Activated naive CD8-positive, alpha-beta T cell (primary cell): ENCODE measurements around the gene MND1.
A peak's percentile ranks its signal among the peaks of the same experiment; 100 is the strongest.

Experiments used
- H3K27ac Mint-ChIP-seq: one replicate; pipeline ENCODE4 v1.8.0; 2021; ENCODE audit warnings: mixed read lengths
- H3K27me3 Mint-ChIP-seq: one replicate; pipeline ENCODE4 v1.8.0; 2021; ENCODE audit warnings: mixed read lengths
- H3K36me3 Mint-ChIP-seq: one replicate; pipeline ENCODE4 v1.8.0; 2021; ENCODE audit warnings: mixed read lengths
- H3K4me1 Mint-ChIP-seq: one replicate; pipeline ENCODE4 v1.8.0; 2021; ENCODE audit warnings: low read depth, mixed read lengths
- H3K4me3 Mint-ChIP-seq: one replicate; pipeline ENCODE4 v1.8.0; 2021; ENCODE audit warnings: mild to moderate bottlenecking, mixed read lengths
- H3K9me3 Mint-ChIP-seq: one replicate; pipeline ENCODE4 v1.8.0; 2021; ENCODE audit warnings: low read depth, mixed read lengths

MND1 gene

GRCh38 chr4:153369021-153369420 is 24.5 kb downstream of the MND1 start:
- Mint-ChIP-seq H3K27ac (no peak overlapping the region), H3K27me3 (no peaks in the 10 kb centered on the region), H3K9me3 (peaks cover 6% of the 10 kb centered on the region), H3K36me3 (peaks cover 18% of the 10 kb centered on the region), H3K4me3 (no peak overlapping the region), H3K4me1 (peaks cover 3% of the 10 kb centered on the region)

- Mint-ChIP-seq H3K4me3 (no peak overlapping the region), H3K9me3 (peaks cover 6% of the 10 kb centered on the region), H3K4me1 (peaks cover 1% of the 10 kb centered on the region), H3K36me3 (peaks cover 22% of the 10 kb centered on the region), H3K27me3 (no peaks in the 10 kb centered on the region), H3K27ac (no peak overlapping the region)
These were observed 27.3 kb downstream of the MND1 start for GRCh38 chr4:153371701-153372234.

GRCh38 chr4:153372967-153373562 is 28.6 kb downstream of the MND1 start:
- Mint-ChIP-seq H3K4me3 (no peak overlapping the region), H3K36me3 (peaks cover 22% of the 10 kb centered on the region), H3K4me1 (no peaks in the 10 kb centered on the region), H3K27ac (no peak overlapping the region), H3K27me3 (no peaks in the 10 kb centered on the region), H3K9me3 (peaks cover 6% of the 10 kb centered on the region)

GRCh38 chr4:153374442-153374841 is 30.0 kb downstream of the MND1 start:
- no peak overlapping the region for H3K27ac Mint-ChIP-seq
- H3K36me3 Mint-ChIP-seq: peaks cover 22% of the 10 kb centered on the region

GRCh38 chr4:153375303-153375702 is 30.8 kb downstream of the MND1 start:
- no peak overlapping the region for H3K27ac Mint-ChIP-seq
- peaks cover 6% of the 10 kb centered on the region for H3K9me3 Mint-ChIP-seq
- H3K36me3 Mint-ChIP-seq: peaks cover 22% of the 10 kb centered on the region
- H3K4me1 Mint-ChIP-seq: peaks cover 2% of the 10 kb centered on the region
- no peak overlapping the region for H3K4me3 Mint-ChIP-seq
- H3K27me3 Mint-ChIP-seq: no peaks in the 10 kb centered on the region

More at GRCh38 chr4:153374442-153374841, 30.0 kb downstream of the MND1 start:
- Mint-ChIP-seq H3K27me3 (no peaks in the 10 kb centered on the region), H3K4me3 (no peak overlapping the region), H3K9me3 (peaks cover 6% of the 10 kb centered on the region), H3K4me1 (peaks cover 2% of the 10 kb centered on the region)

GRCh38 chr4:153383131-153383530 is 38.6 kb downstream of the MND1 start:
- H3K27me3 Mint-ChIP-seq: no peaks in the 10 kb centered on the region
- H3K4me1 Mint-ChIP-seq: peaks cover 2% of the 10 kb centered on the region
- H3K27ac Mint-ChIP-seq: no peak overlapping the region

GRCh38 chr4:153384160-153384559 is 39.7 kb downstream of the MND1 start:
- H3K9me3 Mint-ChIP-seq: no peaks in the 10 kb centered on the region
- H3K27ac Mint-ChIP-seq: no peak overlapping the region
- no peak overlapping the region for H3K4me3 Mint-ChIP-seq
- peaks cover 6% of the 10 kb centered on the region for H3K36me3 Mint-ChIP-seq
- no peaks in the 10 kb centered on the region for H3K27me3 Mint-ChIP-seq
- H3K4me1 Mint-ChIP-seq: no peaks in the 10 kb centered on the region

More at GRCh38 chr4:153383131-153383530, 38.6 kb downstream of the MND1 start:
- Mint-ChIP-seq H3K36me3 (peaks cover 6% of the 10 kb centered on the region), H3K4me3 (no peak overlapping the region), H3K9me3 (no peaks in the 10 kb centered on the region)

GRCh38 chr4:153385784-153386183 is 41.3 kb downstream of the MND1 start:
- Mint-ChIP-seq H3K27ac (no peak overlapping the region), H3K36me3 (peaks cover 6% of the 10 kb centered on the region), H3K4me1 (no peaks in the 10 kb centered on the region), H3K27me3 (no peaks in the 10 kb centered on the region), H3K9me3 (no peaks in the 10 kb centered on the region), H3K4me3 (no peak overlapping the region)

- H3K9me3 Mint-ChIP-seq: no peaks in the 10 kb centered on the region
- H3K27me3 Mint-ChIP-seq: no peaks in the 10 kb centered on the region
- H3K27ac Mint-ChIP-seq: no peak overlapping the region
- H3K4me3 Mint-ChIP-seq: no peak overlapping the region
- no peaks in the 10 kb centered on the region for H3K4me1 Mint-ChIP-seq
- peaks cover 8% of the 10 kb centered on the region for H3K36me3 Mint-ChIP-seq
These were observed 43.5 kb downstream of the MND1 start for GRCh38 chr4:153387981-153388380.

GRCh38 chr4:153393397-153393796 is 48.9 kb downstream of the MND1 start:
- Mint-ChIP-seq H3K27me3 (no peaks in the 10 kb centered on the region), H3K4me1 (peaks cover 7% of the 10 kb centered on the region), H3K36me3 (peaks cover 2% of the 10 kb centered on the region), H3K9me3 (no peaks in the 10 kb centered on the region), H3K4me3 (no peak overlapping the region), H3K27ac (no peak overlapping the region)

GRCh38 chr4:153394945-153395344 is 50.5 kb downstream of the MND1 start:
- peaks cover 19% of the 10 kb centered on the region for H3K4me1 Mint-ChIP-seq

GRCh38 chr4:153398713-153399112 is 54.2 kb downstream of the MND1 start:
- no peaks in the 10 kb centered on the region for H3K36me3 Mint-ChIP-seq
- H3K9me3 Mint-ChIP-seq: no peaks in the 10 kb centered on the region
- no peak overlapping the region for H3K4me3 Mint-ChIP-seq
- H3K27me3 Mint-ChIP-seq: no peaks in the 10 kb centered on the region
- H3K4me1 Mint-ChIP-seq: peaks cover 20% of the 10 kb centered on the region
- H3K27ac Mint-ChIP-seq: no peak overlapping the region

More at GRCh38 chr4:153394945-153395344, 50.5 kb downstream of the MND1 start:
- Mint-ChIP-seq H3K4me3 (no peak overlapping the region), H3K27ac (no peak overlapping the region), H3K9me3 (no peaks in the 10 kb centered on the region), H3K36me3 (peaks cover 2% of the 10 kb centered on the region), H3K27me3 (no peaks in the 10 kb centered on the region)

- H3K36me3 Mint-ChIP-seq: no peaks in the 10 kb centered on the region
- peak overlapping the region; percentile 68 for H3K27ac Mint-ChIP-seq
- no peaks in the 10 kb centered on the region for H3K27me3 Mint-ChIP-seq
- no peaks in the 10 kb centered on the region for H3K9me3 Mint-ChIP-seq
- H3K4me1 Mint-ChIP-seq: peaks cover 20% of the 10 kb centered on the region
- no peak overlapping the region for H3K4me3 Mint-ChIP-seq
These were observed 54.9 kb downstream of the MND1 start for GRCh38 chr4:153399358-153399757.

GRCh38 chr4:153401501-153401900 is 57.0 kb downstream of the MND1 start:
- Mint-ChIP-seq H3K4me3 (no peak overlapping the region), H3K27ac (no peak overlapping the region), H3K9me3 (peaks cover under 1% of the 10 kb centered on the region), H3K4me1 (peaks cover 20% of the 10 kb centered on the region), H3K36me3 (peaks cover under 1% of the 10 kb centered on the region), H3K27me3 (no peaks in the 10 kb centered on the region)

- Mint-ChIP-seq H3K27ac (no peak overlapping the region), H3K4me3 (no peak overlapping the region), H3K9me3 (peaks cover 3% of the 10 kb centered on the region), H3K27me3 (no peaks in the 10 kb centered on the region), H3K36me3 (peaks cover 4% of the 10 kb centered on the region), H3K4me1 (peaks cover 20% of the 10 kb centered on the region)
These were observed 57.9 kb downstream of the MND1 start for GRCh38 chr4:153402366-153402765.

- Mint-ChIP-seq H3K36me3 (peaks cover 4% of the 10 kb centered on the region), H3K27me3 (no peaks in the 10 kb centered on the region), H3K4me1 (peaks cover 10% of the 10 kb centered on the region), H3K27ac (no peak overlapping the region), H3K4me3 (no peak overlapping the region), H3K9me3 (peaks cover 3% of the 10 kb centered on the region)
These were observed 59.2 kb downstream of the MND1 start for GRCh38 chr4:153403726-153404125.
